ENCODE data around the gene CNIH4. TPM values are rescaled to one million over a fixed set of nuclear protein-coding genes. Genes with fewer than 3 reads are reported as not detected.
A peak's percentile ranks its signal among the peaks of the same experiment; 100 is the strongest.

Gene CNIH4
- total RNA-seq, 1 donor from 2014 or later = 59.9 TPM

DNA sequence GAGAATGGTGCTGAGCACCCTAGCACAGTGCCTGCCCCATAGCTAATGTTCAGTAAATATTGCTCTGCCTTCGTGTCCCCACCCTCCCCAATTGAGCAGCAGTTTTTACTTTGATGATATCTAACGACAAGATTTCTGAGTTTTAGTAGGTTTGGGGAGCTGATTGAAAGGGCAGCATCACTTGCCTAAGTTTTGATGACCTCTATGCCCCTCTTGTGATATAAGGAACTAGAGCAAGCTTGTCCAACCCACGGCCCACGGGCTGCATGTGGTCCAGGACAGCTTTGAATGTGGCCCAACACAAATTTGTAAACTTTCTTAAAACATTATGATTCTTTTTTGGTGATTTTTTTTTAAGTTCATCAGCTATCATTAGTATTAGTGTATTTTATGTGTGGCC lies 1.6 kb downstream of the CNIH4 start:
- no peak for DNase-seq (ENCODE audit: low read depth)
- TF ChIP-seq, protein P1, sequence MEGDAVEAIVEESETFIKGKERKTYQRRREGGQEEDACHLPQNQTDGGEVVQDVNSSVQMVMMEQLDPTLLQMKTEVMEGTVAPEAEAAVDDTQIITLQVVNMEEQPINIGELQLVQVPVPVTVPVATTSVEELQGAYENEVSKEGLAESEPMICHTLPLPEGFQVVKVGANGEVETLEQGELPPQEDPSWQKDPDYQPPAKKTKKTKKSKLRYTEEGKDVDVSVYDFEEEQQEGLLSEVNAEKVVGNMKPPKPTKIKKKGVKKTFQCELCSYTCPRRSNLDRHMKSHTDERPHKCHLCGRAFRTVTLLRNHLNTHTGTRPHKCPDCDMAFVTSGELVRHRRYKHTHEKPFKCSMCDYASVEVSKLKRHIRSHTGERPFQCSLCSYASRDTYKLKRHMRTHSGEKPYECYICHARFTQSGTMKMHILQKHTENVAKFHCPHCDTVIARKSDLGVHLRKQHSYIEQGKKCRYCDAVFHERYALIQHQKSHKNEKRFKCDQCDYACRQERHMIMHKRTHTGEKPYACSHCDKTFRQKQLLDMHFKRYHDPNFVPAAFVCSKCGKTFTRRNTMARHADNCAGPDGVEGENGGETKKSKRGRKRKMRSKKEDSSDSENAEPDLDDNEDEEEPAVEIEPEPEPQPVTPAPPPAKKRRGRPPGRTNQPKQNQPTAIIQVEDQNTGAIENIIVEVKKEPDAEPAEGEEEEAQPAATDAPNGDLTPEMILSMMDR (IDR thresholded peaks at IDR 0.05; ENCODE audit: insufficient read depth, low read length, poor library complexity, severe bottlenecking) = no peak
- Histone ChIP-seq H3K36me3 (ENCODE audit: control insufficient read depth, insufficient read depth, low read length) (no peaks in the 10 kb centered on the region), H3K4me3 (ENCODE audit: low read depth, low read length) (peak overlapping the region; percentile 79), H3K27me3 (ENCODE audit: control insufficient read depth, insufficient read depth, low read length) (no peaks in the 10 kb centered on the region)

GRCh38 chr1:224359207-224359606 lies 2.5 kb downstream of the CNIH4 start:
- Histone ChIP-seq H3K36me3 (ENCODE audit: control insufficient read depth, insufficient read depth, low read length) (no peaks in the 10 kb centered on the region), H3K4me3 (ENCODE audit: low read depth, low read length) (no peak overlapping the region), H3K27me3 (ENCODE audit: control insufficient read depth, insufficient read depth, low read length) (no peaks in the 10 kb centered on the region)
- no peak for DNase-seq (ENCODE audit: low read depth)
- TF ChIP-seq, protein P1 (IDR thresholded peaks at IDR 0.05; ENCODE audit: insufficient read depth, low read length, poor library complexity, severe bottlenecking) = no peak

GRCh38 chr1:224368409-224368808 lies 11.7 kb downstream of the CNIH4 start:
- TF ChIP-seq, protein P1 (IDR thresholded peaks at IDR 0.05; ENCODE audit: insufficient read depth, low read length, poor library complexity, severe bottlenecking) = no peak
- H3K27me3 ChIP-seq (ENCODE audit: control insufficient read depth, insufficient read depth, low read length) = no peaks in the 10 kb centered on the region
- H3K4me3 ChIP-seq (ENCODE audit: low read depth, low read length) = no peak overlapping the region
- H3K36me3 ChIP-seq (ENCODE audit: control insufficient read depth, insufficient read depth, low read length) = peaks cover 1% of the 10 kb centered on the region
- no peak for DNase-seq (ENCODE audit: low read depth)

DNA sequence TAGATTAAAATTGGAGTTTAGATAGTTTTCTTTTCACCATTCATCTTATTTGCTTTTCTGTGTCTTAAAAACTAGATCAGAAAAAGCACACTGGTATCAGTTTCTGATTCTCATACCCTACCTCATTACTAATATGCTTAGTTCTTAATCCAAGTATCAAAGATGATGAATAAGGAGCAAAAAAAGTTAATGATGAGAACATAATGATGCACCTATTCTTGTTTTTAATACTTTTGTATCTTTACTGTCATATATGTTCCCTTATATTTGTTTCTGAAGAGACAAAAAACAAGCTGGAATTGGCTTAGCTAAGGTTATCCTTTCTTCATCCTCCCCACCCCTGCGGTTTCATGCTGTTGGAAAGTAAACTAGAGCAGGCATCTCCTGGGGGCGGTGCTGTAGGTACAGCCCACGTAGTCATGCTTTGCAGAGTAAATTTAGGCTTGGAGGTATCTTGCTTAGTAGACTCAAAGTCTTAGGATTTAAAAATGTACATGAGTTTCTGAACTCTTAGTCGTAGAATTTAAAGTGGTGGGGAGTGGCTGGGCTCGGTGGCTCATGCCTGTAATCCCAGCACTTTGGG lies 16.4 kb downstream of the CNIH4 start:
- no peaks in the 10 kb centered on the region for H3K36me3 ChIP-seq (ENCODE audit: control insufficient read depth, insufficient read depth, low read length)
- no peak overlapping the region for H3K4me3 ChIP-seq (ENCODE audit: low read depth, low read length)
- no peaks in the 10 kb centered on the region for H3K27me3 ChIP-seq (ENCODE audit: control insufficient read depth, insufficient read depth, low read length)
- TF ChIP-seq, protein P1 (IDR thresholded peaks at IDR 0.05; ENCODE audit: insufficient read depth, low read length, poor library complexity, severe bottlenecking) = no peak
- DNase-seq (ENCODE audit: low read depth) = no peak

- H3K36me3 ChIP-seq (ENCODE audit: control insufficient read depth, insufficient read depth, low read length) = no peaks in the 10 kb centered on the region
- DNase-seq (ENCODE audit: low read depth) = no peak
- TF ChIP-seq, protein P1 (IDR thresholded peaks at IDR 0.05; ENCODE audit: insufficient read depth, low read length, poor library complexity, severe bottlenecking) = no peak
Observed at GRCh38 chr1:224375059-224375458, 18.4 kb downstream of the CNIH4 start.

GRCh38 chr1:224377676-224378006 lies 21.0 kb downstream of the CNIH4 start:
- Histone ChIP-seq H3K27me3 (ENCODE audit: control insufficient read depth, insufficient read depth, low read length) (no peaks in the 10 kb centered on the region), H3K36me3 (ENCODE audit: control insufficient read depth, insufficient read depth, low read length) (no peaks in the 10 kb centered on the region), H3K4me3 (ENCODE audit: low read depth, low read length) (no peak overlapping the region)
- no peak for DNase-seq (ENCODE audit: low read depth)
- TF ChIP-seq, protein P1 (IDR thresholded peaks at IDR 0.05; ENCODE audit: insufficient read depth, low read length, poor library complexity, severe bottlenecking) = no peak

More at GRCh38 chr1:224375059-224375458, 18.4 kb downstream of the CNIH4 start:
- Histone ChIP-seq H3K27me3 (ENCODE audit: control insufficient read depth, insufficient read depth, low read length) (no peaks in the 10 kb centered on the region), H3K4me3 (ENCODE audit: low read depth, low read length) (no peak overlapping the region)
